ENCODE data around the gene ADAM12. TPM values are rescaled to one million over a fixed set of nuclear protein-coding genes. Genes with fewer than 3 reads are reported as not detected.

The ADAM12 gene
- total and polyA plus RNA-seq, 2 experiments from 2014 or later, result 0.13 to 0.87 TPM

GRCh38 chr10:126156503-126156902 is 231.8 kb downstream of the ADAM12 start:
- Histone ChIP-seq H3K4me1 (ENCODE audit: insufficient read depth) (peaks cover 48% of the 10 kb centered on the region), H3K79me2 (replicated peaks; ENCODE audit: insufficient read depth) (no peaks in the 10 kb centered on the region), H3K36me3 (ENCODE audit: insufficient read depth) (no peaks in the 10 kb centered on the region), H3K27me3 (ENCODE audit: insufficient read depth) (no peaks in the 10 kb centered on the region), H3K4me3 (no peak overlapping the region), H3F3A (replicated peaks; ENCODE audit: low read depth) (0 out of 2 replicates have a peak, but pooled peaks cover 2% of the 10 kb centered on the region), H2AFZ (no peak overlapping the region; the same call in 1 of the 2 replicates), H3K9me2 (ENCODE audit: insufficient read depth) (no peaks in the 10 kb centered on the region), H3K4me2 (no peak overlapping the region), H4K20me1 (replicated peaks; ENCODE audit: insufficient read depth) (no peaks in the 10 kb centered on the region), H3K27ac (ENCODE audit: low read depth) (no peak overlapping the region)
- Mint-ChIP-seq H3K9me3 (peaks cover 3% of the 10 kb centered on the region; the same call in 2 of the 3 replicates), H3K27ac (peak overlapping the region; percentile 69), H3K36me3 (ENCODE audit: low read depth) (peaks cover 4% of the 10 kb centered on the region; the same call in 2 of the 3 replicates), H3K27me3 (ENCODE audit: insufficient read depth, low read depth, poor library complexity) (peaks cover 17% of the 10 kb centered on the region), H3K4me3 (no peak overlapping the region), H3K4me1 (peaks cover 63% of the 10 kb centered on the region)
- ATAC-seq (no peak), DNase-seq (ENCODE audit: low spot score) (no peak)
- TF ChIP-seq EZH2 (IDR thresholded peaks at IDR 0.05; ENCODE audit: low read depth, unreplicated experiment) (no peak), CTCF (conservative IDR thresholded peaks at IDR 0.05; ENCODE audit: low read depth in 2 of 2) (no peak)

- H3K36me3 ChIP-seq (ENCODE audit: insufficient read depth), result peaks cover 2% of the 10 kb centered on the region
- H3K4me3 ChIP-seq, result no peak overlapping the region
- ATAC-seq, result no peak
- peak overlapping the region; percentile 26; the same call in 1 of the 2 replicates for H3K27ac Mint-ChIP-seq
- peaks cover 3% of the 10 kb centered on the region; the same call in 2 of the 3 replicates for H3K9me3 Mint-ChIP-seq
- H3K9me2 ChIP-seq (ENCODE audit: insufficient read depth), result no peaks in the 10 kb centered on the region
- H3K27ac ChIP-seq (ENCODE audit: low read depth), result no peak overlapping the region
- peak overlapping the region; percentile 54 for H3K4me2 ChIP-seq
- H3K4me1 ChIP-seq (ENCODE audit: insufficient read depth), result peaks cover 48% of the 10 kb centered on the region
- H3K36me3 Mint-ChIP-seq (ENCODE audit: low read depth), result peaks cover 4% of the 10 kb centered on the region; the same call in 2 of the 3 replicates
- H3F3A ChIP-seq (replicated peaks; ENCODE audit: low read depth), result 0 out of 2 replicates have a peak, but pooled peaks cover 2% of the 10 kb centered on the region
- peaks cover 58% of the 10 kb centered on the region for H3K4me1 Mint-ChIP-seq
- no peaks in the 10 kb centered on the region for H3K27me3 ChIP-seq (ENCODE audit: insufficient read depth)
- no peaks in the 10 kb centered on the region for H4K20me1 ChIP-seq (replicated peaks; ENCODE audit: insufficient read depth)
- no peak for DNase-seq (ENCODE audit: low spot score)
- H3K4me3 Mint-ChIP-seq, result no peak overlapping the region
- no peak overlapping the region for H2AFZ ChIP-seq
- H3K79me2 ChIP-seq (replicated peaks; ENCODE audit: insufficient read depth), result no peaks in the 10 kb centered on the region
- peaks cover 16% of the 10 kb centered on the region for H3K27me3 Mint-ChIP-seq (ENCODE audit: insufficient read depth, low read depth, poor library complexity)
- TF ChIP-seq EZH2 (IDR thresholded peaks at IDR 0.05; ENCODE audit: low read depth, unreplicated experiment), result no peak
- TF ChIP-seq CREB1 (CRISPR knock-in tag; IDR thresholded peaks at IDR 0.05; ENCODE audit: low read depth), result no peak
- no peak for TF ChIP-seq ZNF331 (CRISPR knock-in tag; IDR thresholded peaks at IDR 0.05; ENCODE audit: low read depth)
- no peak for TF ChIP-seq ZNF462 (CRISPR knock-in tag; IDR thresholded peaks at IDR 0.05)
- no peak for TF ChIP-seq NANOG (IDR thresholded peaks at IDR 0.05; ENCODE audit: borderline replicate concordance)
- TF ChIP-seq ETS1 (IDR thresholded peaks at IDR 0.05), result no peak
- TF ChIP-seq REST (IDR thresholded peaks at IDR 0.05; ENCODE audit: unreplicated experiment), result no peak
- no peak for TF ChIP-seq ZNF114 (CRISPR knock-in tag; IDR thresholded peaks at IDR 0.05)
Observed at GRCh38 chr10:126156012-126156411, 232.3 kb downstream of the ADAM12 start.
